ENCODE results near the gene BRD3.

- TF ChIP-seq POLR2A (IDR thresholded peaks at IDR 0.05) (no peak), CTCF (IDR thresholded peaks at IDR 0.05 in 4 of 5, conservative IDR thresholded peaks at IDR 0.05 in 1 of 5) (no peak)
These were observed 32.2 kb upstream of the BRD3 start for GRCh38 chr9:134100040-134100439.
